Activated CD4-positive, CD25-positive, alpha-beta regulatory T cell (primary cell): Measurements from ENCODE around the gene NPDC1.
"Not testable (repeated sequence)": the region's sequence is repeated elsewhere in the genome, so short reads cannot be mapped to it uniquely, and the experiment has no call there.

Source experiments
- DNase-seq, 4 experiments: peaks; one replicate each; lab custom pipeline; 2025; lab: John Stamatoyannopoulos, UW

NPDC1 gene

DNA sequence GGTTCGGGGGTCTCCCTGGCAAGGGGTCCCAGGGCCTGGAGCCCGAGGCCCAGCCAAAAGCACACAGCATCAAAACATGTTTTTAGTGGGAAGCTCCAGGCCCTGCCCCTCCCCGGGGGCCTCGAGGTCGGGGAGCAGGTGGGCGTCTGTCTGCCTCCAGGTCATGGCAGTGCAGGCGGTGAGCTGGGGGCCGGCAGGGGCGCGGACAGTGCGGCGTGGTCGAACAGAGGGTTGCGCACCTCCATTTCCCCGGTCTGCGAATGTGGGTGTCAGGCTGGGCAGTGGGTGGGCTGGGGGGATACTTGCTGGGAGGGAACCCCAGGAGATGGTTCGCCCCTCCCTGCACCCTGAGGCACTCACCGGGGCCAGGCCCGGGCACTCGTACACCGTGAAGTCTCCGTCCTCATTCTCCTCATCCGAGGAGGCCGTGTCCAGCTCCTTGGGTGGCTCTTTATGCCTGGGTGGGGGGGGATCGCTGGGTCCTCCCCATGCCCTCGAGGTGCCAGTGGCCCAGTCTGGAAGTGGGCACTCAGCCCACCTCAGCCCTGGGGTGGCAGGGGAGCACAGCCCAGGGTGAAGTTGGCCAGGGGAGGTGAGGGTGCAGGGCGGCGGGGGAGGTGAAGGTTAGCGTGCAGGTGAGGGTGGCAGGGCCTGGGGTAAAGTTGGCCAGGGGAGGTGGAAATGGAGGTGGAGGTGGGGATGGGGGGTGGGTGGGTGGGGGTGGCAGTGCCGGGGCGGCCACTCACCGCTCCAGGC, 6.2 kb downstream of the NPDC1 start:
- DNase-seq: no peak

DNA sequence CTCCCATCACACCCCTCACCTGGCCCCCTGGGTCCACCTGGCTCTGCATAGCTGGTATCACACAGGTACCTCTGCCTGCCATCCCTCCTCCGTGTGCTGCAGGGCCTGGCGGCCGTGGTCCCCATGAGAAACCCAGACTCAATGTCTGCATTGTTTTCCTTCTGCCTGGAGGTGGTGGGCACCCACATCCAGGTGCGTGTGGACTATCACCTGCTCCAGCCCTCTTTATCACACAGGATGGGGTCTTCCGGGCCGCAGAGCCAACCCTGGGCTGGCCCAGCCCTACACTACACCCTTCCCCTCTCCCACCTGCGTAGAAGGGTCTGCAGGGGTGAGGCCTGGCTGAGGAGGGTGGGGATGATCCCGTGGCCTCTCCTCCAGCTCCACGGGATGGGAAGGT, 7.1 kb downstream of the NPDC1 start:
- DNase-seq: no peak

DNA sequence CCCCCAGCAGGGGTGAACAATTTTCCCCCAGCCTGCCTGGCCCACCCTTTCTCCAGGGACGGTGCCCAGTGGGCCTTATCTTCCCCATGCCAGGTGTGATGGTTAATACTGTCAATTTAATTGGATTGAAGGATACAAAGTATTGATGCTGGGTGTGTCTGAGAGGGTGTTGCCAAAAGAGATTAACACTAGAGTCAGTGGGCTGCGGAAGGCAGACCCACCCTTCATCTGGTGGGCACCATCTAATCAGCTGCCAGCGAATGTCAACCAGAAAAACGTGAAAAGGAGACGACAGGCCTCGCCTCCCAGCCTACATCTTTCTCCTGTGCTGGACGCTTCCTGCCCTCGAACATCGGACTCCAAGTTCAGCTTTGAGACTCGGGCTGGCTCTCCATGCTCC, 8.5 kb downstream of the NPDC1 start:
- DNase-seq: no peak

DNA sequence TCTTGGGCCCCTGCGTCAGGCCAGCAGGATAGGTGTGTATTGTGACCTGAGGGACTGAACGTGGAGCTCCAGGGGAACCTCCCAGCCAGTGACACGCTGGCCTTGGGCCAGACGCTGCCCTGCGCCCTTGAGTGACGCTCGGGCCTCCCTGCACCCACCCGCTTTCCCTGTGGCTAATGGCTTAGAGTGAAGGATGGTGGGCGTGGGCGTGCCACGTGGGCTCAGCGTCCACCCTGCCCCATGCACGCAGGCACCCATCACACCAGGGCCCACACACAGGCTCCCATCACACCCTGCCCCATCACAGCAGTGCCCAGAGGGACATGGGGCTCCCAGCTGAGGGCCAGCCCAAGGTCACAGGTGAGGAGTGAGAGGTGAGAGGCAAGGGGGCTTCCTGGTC, 8.9 kb downstream of the NPDC1 start:
- no peak for DNase-seq

DNA sequence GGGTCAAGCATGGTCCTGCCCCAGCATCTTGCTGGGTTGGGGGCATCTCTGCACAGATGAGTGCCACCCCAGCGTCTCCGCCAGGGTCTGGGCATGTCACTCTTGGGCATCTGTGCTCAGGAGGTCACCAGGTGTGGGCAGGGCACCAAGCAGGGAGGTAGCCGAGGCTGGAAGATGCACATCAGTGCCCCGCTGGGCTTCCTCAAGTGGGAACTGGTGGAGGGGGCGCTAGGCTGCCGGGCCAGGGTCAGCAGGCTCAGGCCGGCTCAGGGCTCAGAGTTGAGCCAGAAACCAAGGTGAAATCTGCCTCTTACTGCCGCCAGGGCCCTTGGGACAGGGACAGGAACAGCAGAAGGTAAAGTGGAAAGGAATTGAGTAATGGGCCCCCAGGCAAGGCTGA, 10.0 kb downstream of the NPDC1 start:
- no peak for DNase-seq

DNA sequence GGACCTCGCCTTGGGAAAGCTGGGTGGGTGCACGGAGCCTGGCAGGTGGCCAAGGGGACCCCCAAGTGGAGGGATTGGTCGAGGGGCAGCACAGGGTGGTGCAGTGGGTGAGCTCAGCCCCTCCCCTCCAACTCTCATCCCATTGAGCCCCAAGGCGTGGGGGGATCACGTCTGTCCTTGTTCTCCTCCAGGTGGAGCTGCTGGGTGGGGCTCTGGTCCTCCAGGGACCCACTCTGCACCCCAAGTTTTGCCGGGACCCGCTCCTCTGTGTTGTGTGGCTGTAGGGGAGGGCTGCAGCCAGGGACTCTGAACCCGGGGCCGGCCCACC, 10.5 kb downstream of the NPDC1 start:
- no peak for DNase-seq

DNA sequence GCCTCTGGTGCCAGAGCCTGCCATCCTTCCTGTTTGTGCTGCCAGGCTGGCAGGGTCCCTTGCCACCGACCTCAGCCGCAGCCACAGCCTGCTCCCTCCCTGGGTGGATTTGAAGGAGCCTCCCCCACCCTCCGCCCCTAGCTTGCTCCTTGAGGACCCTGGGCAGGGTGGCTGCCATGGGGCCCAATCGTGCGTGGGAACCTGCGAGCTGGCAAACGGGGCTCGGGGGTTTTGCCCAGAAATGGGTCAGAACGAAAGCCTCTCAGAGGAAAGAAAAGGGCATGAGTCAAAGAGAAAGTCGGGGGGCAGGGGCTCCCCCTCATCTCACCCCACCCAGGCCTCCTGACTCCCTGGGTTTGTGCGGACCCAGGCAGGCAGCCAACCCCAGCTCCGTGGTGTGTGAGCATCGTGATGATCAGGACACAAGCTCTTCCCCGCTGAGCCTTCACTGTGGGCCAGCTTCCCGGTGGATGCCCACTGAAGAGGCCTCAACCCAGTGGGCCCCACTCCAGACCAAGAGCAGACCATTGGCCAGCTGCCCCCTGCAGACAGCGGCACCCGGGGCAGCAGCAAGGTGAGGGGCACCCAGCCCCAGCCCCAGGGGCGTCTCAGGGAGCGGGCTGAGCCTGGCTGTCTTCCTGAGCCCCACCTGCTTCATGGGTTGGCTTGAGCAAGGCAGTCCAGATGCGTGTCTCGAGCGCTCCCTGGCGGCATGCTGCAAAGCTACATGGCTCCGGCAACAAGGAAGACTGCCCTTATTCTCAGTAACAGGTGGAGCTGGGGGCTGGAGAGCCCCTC, 11.1 kb downstream of the NPDC1 start:
- peak; percentile 66 to 83 (median 77) for DNase-seq

DNA sequence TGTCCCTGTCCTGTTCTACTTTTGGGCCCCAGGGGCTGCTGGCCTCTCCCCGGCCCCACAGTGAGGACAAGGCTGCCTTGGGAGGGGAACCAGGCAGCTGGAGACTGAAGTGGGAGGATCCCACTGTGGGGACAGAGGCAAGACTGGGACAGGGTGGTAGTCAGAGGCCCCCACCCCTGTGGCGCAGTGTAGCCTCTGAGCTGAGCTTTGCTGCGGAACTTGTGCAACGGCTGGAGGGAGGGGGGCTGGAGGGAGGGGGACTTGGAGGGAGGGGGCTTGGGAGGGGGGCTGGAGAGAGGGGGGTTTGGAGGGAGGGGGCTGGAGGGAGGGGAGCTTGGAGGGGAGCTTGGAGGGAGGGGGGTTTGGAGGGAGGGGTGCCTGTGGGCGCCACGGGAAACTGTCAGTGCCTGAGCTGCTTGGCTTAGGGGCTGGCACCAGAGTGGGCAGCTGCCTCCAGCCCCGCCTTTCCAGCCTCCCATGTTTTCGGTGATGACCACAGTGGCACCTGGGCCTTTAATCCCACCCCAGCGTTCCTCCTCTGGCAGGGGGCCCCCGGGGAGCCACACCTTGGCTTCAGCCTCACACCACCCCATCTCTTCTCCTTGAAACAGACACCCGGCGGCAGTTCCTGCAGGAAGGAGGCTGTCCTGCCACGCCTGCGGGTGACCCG, 11.8 kb downstream of the NPDC1 start:
- no peak for DNase-seq

DNA sequence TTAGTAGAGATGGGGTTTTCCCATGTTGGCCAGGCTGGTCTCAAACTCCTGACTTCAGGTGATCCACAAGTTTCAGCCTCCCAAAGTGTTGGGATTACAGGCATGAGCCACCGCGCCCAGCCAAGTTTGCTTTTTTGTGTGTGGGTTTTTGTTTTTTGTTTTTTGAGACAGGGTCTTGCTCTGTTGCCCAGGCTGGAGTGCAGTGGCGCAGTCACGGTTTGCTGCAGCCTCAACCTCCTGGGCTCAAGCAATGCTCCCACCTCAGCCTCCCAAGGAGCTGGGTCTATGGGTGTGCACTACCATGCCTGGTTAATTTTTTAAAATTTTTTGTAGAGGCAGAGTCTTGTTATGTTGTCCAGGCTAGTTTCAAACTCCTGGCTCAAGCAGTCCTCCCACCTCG, 12.5 kb downstream of the NPDC1 start:
- DNase-seq: not testable (repeated sequence)

DNA sequence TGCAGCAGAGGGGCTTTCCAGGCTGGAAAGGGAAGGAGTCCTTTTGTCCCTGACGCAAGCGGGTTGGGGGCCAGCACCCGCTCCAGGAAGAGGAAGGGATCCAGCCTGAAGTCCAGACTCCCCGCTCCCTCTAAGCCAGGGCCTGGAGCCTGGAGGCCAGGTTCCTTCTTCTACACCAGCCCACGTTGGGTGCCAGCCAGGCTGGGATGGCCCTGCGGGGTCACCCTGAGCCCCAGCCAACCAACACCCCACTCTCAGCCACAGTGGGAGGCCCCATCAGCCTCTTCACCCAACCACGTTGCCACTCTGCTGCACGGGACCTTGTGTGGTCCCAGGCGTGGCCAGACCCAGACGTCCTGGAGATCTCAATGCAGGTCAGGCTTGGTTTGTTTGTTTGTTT, 13.1 kb downstream of the NPDC1 start:
- DNase-seq: no peak

DNA sequence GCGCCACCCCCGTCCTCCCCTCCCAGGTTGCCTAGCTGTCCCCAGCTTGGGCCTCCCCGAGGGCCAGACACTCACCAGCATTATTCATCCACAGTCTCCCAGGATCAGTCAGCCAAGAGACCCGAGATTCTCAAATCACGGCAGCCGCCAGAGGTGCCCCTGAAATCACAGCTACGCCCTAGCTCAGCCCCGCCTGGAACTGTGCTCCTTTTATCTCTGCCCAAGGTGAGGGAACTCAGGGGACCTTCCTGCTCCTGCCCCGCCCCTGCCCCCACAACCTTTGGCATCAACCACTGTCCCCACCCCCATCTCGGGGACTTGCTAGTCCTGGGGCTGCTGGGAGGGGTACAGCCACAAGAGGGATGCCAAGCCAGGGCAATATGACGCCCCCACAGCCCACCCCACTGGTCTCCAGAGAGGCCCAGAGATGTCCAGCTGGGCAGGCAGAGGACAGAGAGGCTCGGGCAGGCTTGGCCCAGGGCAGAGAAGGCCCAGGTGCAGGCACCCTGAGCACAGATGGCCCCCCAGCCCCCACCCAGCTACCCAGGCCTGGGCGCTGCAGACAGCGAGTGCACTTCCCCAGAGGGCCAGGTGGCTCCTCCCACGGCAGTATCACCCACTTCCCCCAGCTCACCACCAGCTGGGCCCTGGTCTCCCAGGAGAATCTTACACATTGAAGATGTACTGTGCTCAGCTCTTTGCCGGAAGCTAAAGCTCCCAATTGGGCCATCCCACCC, 13.9 kb downstream of the NPDC1 start, which contains the start of gene FUT7:
Gene FUT7 (minus strand): TSS at position 185 of the 737 bp plus-strand sequence. CDS start 97 bp downstream, at position 88.
- DNase-seq: no peak

DNA sequence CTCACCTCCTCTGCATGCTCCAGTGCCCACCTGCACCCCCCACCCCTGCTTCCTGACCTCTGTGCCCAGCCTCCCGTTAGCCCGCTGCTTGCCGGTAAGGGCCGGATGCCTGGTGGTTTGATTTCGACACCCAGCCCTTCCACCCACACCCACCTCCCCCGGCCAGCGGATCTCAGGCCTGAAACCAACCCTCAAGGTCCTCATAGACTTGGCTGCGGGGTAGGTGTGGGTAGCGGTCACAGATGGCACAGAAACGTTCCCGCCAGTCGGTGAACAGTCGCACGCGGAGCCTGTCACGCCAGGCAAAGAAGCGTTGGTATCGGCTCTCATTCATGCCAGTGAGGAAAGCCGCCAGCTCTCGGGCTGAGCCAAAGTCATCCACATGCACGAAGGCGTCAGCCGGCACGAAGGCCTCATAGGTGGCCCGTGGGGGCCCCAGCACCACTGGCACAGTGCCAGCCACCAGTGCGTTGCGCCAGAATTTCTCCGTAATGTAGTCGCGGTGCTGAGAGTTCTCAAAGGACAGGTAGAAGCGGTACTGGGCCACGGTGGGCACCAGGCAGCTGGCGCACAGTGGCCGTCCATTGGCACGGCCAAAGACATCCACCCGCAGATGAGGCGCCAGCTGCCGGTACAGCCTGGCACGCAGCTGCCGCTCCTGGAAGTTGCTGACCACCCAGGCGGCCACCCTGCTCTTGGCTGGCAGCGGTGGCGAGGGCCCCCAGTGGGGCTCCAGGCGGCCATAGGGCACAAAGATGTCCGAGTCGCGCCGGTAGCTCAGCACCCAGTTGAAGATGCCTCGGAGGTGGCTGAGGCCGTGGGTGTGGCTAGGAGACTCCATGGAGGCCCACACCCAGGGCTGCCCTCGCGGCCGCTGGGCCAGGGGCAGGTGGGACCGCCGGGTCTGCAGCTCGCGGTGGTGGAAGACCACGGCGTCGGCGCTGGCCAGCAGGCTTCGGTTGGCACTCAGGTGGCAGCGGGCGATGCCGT, 15.1 kb downstream of the NPDC1 start:
- peak in 1 of 4 experiments; percentile 25 for DNase-seq

DNA sequence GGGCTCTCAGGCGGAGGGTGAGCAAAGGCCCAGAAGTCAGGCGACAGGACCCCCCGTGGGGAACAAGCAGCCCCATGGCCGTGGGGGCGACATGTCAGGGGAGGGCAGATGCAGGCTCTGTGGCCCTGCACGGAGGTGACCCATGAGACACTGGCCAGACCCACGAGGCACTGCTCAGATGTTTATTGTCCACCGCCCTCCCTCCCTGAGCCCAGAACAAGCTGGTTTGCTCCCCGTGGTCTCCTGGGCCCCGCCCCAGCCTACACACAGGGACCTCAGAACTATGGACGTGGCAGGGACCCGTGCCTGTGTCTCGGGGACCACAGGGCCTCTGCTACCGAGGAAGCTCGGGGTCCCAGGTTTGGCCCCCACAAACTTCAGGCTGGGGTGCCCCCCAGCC, 16.0 kb downstream of the NPDC1 start:
- DNase-seq: no peak

DNA sequence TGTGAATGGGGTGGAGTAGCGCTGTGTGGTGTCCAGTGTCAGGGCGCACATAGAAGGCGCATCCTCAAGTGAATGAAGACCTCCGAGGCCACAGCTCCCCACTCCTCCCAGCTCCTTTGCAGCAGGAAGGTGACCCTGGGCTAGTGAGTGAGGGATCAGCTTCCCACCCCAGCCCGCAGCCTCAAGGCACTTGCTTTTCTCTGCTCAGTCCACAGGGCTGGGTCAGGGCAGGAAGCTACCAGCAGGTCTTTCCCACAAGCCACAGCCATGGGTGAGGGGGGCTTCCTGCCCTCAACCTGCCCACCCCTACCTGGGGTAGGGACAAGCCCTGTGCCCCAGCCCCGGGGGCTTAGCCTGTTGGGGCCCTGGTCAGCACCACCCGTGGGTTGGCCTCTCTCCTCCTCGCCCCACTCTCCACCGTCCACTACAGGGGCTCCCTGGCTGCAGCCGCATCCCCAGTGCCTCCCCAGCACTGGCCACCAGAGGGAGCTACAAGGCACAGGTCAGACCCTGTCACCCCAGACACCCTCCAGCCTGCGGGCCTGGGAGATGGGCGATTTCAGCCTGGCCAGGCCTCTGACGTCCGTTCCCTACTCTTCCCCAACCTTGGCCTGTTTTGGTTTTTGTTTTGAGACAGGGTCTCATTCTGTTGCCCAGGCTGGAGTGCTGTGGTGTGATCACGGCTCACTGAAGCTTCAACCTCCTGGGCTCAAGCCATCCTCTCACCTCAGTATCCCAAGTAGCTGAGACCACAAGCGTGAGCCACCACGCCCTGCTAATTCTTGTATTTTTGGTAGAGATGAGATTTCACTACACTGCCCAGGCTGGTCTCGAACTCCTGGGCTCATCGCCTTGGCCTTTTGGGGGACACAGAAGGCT, 16.7 kb downstream of the NPDC1 start:
- DNase-seq: peak; percentile 43 to 76 (median 64)

DNA sequence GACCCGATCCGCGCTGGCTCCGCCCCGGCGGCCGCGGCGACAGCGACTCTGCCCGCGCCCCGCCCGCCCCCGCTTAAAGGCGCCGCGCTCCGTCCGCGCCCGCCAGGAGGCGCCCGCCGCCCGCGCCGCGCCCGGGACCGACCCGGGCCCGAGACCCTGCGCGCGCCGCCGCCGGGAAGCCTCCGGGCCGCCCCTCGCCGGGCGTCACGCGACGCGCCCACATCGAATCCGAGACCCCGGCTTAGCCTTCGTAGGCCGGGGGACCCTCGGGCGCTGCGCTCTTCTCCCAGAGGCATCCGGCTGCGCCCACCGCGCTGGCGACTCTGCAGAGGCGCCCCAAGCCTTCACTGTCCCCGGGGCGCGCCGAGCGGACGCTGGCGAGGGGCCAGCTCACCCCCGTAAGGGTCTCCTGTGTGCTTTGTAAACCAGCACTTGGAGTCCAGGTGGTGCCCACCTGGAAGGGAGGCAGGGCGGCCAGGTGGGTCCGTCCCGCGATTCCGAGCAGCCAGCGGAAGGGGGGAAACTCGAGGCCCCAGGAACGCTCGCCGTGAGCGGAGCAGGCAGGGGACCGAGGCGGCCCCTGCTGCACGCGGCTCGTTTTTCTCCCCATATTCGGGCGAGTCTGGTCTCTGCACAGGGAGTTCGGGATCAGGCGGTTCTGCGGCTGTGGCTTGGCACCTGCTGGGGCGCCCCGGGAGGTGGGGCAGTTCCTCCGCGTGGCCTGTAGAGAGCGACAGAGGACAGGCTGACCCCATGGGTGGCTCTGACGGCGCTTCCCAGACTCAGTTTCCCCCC, 17.5 kb downstream of the NPDC1 start:
- peak; percentile 36 to 57 (median 46) for DNase-seq

DNA sequence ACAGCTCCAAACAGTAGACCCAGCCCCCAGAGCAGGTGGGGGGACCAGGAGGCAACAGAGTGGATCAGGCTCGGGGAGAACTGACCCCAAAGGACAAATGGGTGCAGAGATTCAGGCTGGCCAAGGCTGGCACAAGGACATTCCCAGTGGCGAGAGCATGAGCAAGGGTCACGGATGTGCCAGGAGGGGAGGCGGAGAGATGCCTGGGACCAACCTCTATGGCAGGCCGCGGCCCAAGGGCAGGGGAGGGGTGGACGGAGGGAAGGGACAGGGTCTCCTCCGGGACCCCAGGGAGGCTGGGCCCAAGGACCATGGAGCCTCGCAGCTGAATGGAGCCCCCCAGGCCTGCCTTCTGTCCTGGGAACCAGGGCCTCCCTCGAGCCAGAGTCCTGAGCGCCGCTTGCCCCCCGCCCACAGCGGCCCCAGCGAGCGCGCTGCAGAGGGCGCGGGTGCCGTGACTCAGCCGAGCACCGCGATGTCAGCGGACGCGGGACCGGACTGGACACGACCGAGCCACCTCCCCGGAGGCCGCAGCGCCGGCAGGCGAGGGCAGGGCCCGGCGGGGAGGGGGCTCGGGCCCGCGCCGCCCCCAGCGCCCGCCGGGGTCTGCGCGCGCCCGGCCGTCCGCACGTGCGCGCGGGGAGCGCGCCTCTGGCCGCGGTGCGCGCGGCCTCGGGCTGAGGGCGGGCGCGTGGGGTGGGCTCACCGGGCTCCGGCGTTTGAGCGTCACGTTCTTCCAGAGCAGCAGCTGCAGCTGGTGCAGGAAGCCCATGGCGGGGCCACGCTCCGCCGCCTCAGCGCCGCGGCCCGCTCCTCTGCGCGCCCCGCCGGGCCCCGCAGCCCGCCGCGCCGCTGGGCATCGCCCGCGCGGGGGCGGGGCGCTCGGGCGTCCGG, 18.4 kb downstream of the NPDC1 start, which contains the start of gene ABCA2:
Gene ABCA2 (minus strand): TSS at position 869 of the 894 bp plus-strand sequence. CDS start 97 bp downstream, at position 772.
- DNase-seq: no peak

DNA sequence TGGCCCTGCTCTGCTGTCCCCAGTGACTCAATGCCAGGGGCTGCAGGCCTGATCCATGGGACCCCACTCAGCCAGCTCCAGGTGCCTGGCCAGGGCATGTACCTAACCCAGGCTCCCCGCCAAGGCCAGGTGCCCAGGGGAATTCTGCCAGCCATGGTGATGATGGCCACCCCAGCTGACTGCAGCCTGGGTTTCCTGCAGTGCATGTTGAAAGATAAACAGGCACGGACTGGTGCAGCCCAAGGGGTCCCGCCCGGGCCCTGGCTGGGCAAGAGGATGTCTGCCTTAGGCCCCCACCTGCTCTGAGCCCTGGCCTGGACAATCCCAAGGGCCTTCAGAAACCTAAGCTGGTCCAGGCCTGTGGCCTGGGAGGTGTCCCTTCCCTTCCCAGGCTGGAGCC, 19.1 kb downstream of the NPDC1 start:
- no peak for DNase-seq

DNA sequence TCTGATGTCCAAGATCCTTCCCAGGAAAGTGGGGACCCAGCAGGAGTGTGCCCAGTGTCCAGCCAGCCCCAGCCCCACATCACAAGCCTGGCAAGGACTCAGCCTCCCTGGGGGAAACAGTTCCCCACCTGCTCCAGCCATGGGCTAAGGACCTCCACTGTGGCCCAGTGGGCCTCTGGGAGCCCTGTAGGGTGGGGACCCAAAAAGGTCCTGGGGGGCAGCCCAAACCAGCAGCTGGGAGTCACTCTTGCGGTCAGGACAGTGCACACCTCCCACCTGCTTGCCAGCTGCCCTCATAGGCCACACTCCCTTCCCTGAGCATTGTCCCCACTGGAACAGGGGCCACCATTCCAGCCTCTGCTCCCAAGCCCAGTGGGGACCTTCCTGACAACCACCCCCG, 19.6 kb downstream of the NPDC1 start:
- no peak for DNase-seq
